ENCODE measurements around the gene P2RX6.

P2RX6 gene
- 0.05 to 1.3 (median 0.72) reads per million in 18 experiments for total RNA-seq

DNA sequence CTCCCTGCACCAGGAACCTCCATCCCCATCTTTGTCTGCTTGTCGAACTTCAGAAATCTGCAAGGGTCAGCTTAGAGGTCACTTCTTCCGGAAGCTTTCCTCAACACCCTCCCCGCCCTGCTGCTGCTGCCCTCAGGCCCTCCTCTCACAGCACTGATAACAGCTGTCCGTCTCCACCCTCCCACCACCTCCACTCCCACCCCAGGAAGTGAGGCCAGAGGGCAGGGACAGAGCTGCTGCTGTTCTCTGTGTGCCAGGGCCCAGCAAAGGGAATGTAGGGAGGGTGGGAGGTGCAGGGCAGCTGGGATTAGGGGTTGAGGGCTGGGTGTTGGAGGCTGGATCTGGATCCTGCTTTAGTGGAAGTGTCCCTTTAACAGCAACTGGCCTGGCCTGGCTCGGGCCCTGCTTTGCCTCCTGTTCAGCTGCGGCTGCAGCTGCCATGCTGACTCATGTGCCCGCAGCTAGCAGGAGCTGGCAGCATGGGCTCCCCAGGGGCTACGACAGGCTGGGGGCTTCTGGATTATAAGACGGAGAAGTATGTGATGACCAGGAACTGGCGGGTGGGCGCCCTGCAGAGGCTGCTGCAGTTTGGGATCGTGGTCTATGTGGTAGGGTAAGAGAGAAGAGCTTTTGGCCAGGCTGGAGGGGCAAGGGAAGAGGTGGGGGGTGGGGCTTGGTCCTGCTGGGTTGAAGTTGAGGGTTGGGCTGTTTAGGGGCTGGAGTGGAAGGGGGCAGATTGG, at the start of gene P2RX6:
Gene P2RX6, plus strand, starts transcription at position 440 of the 740 bp plus-strand sequence. Its CDS starts 10 bp downstream, at position 450.
- peak; percentile 41 to 74 for DNase-seq

DNA sequence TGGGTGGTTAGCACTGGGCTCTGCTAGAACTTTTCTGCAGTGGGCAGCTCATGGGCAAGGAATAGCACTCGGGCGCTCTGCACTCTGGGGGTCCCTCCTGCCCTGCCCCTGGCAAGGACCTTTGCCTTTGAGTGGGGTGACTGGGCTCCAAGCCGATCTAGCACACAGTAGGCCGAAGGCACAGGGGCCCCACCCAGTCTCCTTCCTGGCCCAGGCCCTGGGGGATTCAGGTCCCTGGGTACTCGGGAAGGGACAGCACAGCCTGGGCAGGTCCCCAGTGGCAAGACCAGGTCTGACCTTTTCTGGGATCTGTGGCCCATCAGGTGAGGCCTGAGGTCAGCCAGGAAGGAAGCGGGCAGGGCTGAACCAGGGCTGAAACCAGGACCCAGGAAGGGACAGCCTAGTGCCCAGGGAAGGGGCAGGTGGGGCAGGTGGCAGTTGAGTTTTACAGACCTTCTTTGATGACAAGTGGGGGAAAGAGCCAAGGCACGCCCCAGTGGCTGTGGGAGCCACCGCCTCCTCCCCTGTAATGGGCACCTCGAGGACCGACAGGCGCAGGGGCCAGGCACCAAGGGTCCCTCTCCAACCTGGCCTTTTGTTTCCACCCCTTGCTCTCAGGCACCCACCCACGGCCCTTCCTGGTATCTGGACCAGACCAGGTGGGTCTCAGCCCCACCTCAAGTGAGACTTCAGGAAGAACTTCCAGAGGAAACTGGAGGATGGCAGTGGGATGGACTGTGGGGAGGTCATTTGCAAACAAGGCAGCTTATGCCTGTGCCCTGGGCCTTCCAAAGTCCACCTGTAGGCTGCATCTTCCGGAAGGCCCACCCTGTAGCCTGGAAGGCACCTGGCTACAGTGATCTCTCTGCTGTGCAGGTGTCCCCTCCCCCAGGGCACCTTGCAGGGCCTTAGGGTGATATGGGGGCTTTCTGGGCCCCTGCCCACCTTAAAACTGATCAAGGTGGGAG, 48.8 kb upstream of the P2RX6 start:
- no peak for DNase-seq

DNA sequence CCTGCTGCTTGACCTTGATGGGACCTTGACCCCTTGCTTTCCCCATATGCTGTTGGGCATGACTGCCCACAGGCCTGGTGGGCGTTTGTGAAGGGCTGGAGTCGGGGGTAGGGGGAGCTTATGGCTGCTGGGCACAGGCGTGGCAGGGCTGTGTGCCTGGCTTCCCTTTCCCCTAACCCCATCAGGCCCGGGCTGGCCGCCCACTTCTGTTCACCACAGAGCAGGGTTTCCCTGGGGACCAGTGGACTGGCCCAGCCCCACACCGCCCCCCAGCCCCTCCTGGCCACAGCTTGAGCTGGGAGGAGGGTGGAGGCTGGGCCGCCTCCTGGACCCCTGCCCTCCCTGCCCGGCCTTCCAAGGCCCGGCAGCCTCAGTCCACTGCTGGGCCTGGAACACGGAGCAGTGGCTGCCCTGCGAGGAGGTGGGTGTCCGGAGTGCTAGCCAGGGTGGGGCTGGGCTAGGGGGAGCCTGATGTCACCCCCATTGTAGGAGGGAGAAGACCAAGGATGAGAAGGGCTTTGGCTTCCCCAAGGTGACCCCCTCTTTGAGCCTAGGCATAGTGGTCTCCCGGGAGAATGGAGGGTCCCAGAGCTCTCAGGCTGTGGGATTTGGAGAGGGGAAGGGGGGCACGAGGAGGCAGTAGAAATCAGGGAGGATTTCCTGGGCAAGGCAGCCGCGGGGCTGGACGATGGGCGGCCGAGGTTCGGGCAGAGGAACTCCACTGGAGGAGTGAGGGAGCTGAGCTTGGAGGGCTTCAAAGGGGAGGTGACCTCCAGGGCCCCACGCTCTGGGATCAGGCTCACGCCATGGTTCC, 47.9 kb upstream of the P2RX6 start, which contains the start of gene AIFM3:
Gene AIFM3, plus strand, starts transcription at position 373 of the 814 bp plus-strand sequence. CDS start 690 bp downstream, outside the sequence.
- DNase-seq, result peak; percentile 7 to 15

DNA sequence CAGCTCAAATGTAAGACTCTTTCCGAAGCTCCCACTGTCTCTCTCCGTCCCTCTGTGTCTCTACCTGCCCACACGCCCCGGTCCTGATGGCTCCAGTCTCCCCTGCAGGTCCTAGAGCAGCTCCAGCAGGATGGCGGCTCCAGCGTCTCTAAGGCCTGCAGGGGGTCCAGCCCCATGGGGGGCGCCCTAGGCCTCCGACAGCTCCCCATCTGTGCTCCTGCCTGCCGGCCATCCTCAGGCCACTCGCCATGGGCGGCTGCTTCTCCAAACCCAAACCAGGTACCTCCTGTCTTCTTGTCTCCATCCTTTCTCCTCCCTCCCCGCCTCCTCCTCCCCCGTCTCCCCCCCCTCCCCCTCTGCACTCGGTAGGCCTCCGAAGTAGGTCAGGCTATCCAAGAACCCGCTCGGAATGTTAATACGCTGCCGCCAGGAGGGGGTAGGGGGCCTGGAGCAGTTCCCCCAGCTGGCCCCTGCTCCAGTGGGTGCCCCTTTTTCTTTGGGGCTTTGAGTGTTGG, 47.2 kb upstream of the P2RX6 start:
- DNase-seq, result no peak

DNA sequence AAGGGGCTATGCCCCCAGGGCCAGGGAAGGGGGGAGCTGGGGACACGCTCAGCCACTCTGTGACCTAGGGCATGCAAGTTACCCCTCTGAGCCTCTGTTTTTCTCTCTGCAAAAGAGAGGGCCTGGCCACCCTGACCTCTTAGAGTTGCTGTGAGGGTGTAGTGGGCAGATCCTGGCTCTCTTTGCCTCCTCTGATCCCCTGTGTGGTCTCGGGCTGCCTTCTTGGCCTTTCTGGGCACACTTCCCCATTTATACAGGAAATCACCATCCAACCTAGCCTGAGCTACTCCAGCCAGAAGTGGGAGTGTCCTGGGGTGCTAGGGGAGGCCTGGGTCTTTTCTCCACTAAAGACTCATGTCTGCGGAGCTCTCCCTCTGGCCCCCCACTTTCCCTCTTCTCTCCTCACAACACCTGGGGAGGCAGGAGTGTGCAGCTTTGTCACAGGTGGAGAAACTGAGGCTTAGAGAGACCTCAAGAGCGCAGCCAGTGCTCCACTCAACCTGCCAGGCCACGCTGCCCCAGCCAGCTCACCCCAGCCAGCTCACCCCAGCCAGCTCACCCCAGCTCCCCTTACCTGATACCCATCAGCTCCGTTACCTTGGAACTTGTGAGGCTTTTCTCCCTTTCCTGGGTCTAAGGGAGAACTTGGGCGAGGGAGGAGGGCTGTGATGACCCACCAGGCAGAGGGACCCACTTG, 46.5 kb upstream of the P2RX6 start:
- DNase-seq, result peak; percentile 59 to 66

DNA sequence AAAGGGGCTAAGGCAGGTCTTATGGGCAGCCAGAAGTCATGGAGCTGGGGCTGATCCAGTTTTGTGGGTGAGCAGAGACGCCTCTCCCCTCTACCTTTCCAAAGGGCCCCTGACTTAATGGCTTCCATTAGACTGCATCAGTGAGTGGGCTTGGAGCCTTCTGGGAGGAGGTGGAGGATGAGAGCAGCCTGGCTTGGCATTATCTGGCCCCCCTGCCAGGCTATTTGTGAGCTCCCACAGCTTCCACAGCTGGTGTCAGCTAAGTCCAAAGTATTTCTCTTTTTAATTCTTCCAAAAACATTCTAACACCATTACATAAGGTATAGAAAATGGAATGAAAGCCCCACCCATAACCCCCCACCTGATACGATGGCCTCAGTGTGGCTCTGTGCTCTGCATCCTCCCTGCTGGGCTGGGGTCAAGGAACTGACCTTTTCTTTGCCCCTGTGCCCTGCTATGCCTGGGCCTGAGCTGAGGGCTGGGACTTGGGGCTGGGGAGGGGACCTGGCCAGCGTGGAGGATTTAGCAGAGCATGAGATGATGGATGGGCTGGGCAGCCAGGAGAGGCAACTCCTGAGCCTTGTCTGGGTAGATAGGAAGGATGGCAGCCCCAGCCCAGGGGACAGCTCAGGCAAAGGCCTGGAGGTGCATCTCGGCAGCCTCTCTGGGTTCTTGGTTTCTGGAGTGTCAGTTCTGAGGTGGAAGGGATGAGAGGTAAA, 43.9 kb upstream of the P2RX6 start:
- DNase-seq, result no peak

DNA sequence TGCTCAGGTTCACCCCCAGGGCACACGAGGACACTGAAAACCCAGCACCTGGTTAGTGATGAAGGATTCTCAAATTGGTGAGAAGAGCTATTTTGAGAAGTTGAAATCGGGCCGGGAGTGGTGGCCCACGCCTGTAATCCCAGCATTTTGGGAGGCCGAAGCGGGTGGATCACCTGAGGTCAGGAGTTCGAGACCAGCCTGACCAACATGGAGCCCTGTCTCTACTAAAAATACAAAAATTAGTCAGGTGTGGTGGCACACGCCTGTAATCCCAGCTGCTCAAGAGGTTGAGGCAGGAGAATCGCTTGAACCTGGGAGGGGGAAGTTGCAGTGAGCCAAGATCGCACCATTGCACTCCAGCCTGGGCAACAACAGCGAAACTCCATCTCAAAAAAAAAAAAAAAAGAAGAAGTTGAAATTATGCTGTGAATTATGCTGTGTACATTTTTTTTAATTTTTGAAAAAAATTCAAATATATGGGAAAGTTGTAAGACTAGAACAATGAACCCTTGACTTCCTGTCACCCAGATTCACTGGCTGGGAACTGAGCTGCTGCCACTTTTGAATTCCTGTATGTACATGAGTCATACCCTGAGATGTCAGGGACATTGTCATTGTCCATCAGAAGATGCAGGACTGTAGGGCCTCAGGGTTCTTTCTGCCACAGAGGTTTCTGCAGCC, 42.8 kb upstream of the P2RX6 start:
- peak; percentile 63 to 72 for DNase-seq

DNA sequence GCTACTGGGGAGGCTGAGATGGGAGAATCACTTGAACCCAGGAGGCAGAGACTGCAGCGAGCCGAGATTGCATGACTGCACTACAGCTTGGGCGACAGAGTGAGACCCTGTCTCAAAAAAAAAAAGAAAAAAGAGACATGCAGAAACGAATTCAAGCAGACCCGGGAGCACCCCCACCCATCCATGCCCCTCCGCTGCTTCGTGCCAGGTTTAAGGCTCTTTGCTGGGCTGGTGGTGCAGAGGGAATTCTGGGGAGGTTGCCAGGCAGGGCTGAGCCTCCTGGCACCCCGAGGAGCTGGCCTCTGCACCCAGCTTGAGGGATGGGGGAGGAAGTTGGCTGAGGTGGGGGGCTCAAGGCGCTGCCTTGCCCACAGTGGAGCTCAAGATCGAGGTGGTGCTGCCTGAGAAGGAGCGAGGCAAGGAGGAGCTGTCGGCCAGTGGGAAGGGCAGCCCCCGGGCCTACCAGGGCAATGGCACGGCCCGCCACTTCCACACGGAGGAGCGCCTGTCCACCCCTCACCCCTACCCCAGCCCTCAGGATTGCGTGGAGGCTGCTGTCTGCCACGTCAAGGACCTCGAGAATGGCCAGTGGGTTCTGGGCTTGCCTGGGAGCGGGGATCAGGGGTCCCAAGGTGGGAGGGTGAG, 41.9 kb upstream of the P2RX6 start:
- DNase-seq, result no peak

DNA sequence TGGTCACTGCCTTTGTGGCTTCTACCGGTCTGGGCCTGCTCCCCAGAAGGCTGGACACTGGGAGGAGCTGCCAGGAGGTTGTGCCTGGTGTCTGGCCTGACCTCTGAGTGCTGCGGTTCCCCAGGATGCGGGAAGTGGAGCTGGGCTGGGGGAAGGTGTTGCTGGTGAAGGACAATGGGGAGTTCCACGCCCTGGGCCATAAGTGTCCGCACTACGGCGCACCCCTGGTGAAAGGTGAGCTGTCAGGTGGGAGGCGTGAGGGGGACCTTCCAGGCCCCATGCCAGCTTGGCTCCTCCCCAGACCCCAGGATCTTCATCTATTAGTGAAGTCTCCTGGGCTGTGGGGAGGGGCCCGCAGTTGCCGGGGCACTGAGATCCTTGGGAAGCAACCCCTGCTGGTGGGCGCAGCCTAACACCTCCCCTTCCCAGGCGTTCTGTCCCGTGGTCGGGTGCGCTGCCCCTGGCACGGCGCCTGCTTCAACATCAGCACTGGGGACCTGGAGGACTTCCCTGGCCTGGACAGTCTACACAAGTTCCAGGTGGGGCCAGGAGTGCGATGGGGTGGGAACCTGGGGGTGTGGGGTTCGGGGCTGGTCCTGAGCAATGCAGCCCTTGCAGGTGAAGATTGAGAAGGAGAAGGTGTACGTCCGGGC, 41.2 kb upstream of the P2RX6 start:
- DNase-seq, result no peak

DNA sequence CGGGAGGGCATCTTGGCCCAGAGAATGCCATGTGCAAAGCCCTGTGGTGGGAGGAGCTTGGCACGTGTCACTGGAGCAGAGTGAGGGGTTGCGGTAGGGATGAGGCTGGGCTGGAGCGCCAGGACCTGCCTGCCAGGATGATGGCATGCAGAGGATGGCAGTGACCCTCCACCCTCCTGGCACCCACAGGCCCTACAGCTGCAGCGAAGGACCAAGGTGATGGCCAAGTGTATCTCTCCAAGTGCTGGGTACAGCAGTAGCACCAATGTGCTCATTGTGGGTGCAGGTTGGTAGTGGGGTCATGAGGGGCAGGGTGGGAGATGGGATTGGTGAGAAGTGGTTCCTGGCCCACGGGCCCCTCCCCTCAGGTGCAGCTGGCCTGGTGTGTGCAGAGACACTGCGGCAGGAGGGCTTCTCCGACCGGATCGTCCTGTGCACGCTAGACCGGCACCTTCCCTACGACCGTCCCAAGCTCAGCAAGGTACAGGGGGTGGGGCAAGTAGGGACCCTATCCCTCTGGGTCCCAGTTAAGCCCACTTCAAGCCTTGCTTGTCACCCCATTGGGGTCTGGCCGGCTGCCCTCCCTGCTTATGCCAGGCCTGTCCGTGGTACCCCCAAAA, 40.5 kb upstream of the P2RX6 start:
- DNase-seq, result no peak

DNA sequence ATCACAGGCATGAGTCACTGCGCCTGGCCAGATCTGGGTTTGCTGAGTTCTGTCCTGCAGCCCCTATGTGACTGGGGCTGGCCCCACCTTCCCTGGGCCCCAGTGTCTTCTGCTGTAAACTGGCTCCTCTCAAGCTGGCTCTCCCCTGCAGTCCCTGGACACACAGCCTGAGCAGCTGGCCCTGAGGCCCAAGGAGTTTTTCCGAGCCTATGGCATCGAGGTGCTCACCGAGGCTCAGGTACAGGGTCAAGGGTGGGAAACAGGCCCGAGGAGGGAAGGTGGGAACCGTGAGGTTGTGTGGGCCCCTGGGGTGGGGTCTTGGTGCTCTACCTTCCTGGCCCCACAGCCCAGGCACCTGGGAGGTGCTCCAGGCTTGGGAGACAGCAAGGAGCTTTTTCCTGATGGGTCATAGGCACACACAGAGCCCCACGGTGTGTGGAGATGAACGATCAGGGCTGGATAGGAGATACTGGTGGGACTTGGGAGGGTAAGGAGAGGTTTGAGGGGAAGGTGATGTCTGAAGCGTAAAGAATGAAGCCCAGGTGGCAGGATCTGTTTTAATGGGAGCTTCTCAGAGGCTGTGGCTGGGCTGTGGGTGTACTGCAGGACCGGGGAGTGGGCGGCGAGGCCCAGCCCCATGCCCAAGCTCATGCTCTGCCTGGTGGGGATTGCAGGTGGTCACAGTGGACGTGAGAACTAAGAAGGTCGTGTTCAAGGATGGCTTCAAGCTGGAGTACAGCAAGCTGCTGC, 39.2 kb upstream of the P2RX6 start:
- no peak for DNase-seq

DNA sequence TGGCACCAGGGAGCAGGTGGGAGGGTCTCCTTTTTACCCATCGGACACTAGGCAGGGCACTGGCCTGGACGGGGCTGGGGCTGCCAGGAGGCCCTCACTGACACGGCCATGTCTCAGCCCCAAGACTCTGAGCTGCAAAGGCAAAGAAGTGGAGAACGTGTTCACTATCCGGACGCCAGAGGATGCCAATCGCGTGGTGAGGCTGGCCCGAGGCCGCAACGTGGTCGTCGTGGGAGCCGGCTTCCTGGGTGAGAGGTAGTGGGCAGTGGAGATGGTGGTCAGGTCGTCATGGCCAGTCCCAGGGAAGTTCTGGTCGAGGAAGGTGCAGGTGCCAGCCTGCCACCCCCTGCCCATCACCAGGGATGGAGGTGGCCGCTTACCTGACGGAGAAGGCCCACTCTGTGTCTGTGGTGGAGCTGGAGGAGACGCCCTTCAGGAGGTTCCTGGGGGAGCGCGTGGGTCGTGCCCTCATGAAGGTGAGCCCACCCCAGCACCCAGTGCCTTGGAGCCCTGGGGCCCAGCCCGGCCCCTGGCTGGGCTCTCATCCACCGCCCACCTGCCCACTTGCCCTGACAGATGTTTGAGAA, 38.6 kb upstream of the P2RX6 start:
- DNase-seq, result no peak

DNA sequence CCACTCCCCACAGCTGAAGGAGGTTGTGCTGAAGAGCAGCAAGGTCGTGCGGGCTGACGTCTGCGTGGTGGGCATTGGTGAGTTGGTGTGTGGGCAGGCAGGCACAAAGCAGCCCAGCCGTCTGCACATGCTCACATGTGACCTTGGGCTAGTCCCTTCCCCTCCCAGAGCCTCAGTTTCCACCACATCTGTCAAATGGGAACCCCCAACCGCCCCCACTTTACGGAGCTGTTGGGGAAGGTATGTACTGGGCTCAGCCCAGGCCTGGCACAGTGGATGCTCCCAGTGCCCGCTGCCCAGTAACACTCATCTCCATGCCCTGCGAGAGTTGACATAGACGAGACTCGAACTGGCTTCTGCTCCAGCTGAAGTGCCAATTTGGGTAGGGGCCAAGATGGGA, 37.9 kb upstream of the P2RX6 start:
- DNase-seq, result no peak

DNA sequence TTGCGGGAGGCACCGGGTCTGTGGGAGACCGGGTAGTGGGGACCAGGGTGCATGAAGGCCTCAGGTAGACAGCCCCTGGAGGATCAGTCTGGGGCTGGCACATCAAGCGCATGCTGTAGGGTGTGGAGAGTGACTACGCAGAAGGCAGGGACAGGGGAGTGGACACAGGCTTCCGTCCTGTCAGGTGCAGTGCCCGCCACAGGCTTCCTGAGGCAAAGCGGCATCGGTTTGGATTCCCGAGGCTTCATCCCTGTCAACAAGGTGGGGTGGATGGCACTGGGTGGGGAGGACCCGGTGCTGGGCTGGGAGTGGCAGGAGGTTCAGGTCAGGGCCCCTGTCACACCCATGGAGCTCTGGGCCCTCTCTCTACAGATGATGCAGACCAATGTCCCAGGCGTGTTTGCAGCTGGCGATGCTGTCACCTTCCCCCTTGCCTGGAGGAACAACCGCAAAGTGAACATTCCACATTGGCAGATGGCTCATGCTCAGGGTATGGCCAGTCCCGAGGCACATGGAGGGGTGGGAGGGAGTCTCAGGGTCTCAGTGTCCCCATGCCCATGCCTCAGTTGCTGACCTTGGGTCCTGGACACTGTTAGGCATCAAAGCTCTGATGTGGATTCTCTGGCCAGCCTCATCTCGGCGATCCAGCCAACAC, 37.3 kb upstream of the P2RX6 start:
- no peak for DNase-seq

DNA sequence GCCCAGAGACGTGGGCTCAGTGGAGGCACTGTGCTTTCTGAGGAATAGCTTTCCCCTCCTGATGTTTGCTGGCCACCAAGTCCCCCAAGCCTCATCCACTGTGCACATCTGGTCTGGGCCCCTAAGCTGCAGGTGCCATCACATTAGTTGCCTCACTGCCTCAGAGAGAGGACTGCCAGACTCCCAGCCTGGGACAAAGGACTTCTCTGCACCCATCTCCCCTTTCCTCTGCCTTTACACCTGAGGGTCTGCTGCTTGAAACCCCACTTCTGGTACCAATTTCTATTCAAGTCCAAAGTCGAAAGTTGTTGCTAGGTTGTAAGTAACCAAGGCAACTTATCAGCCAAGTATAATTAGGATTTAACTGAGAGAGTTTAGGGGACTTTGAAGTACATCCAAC, 36.5 kb upstream of the P2RX6 start:
- no peak for DNase-seq

DNA sequence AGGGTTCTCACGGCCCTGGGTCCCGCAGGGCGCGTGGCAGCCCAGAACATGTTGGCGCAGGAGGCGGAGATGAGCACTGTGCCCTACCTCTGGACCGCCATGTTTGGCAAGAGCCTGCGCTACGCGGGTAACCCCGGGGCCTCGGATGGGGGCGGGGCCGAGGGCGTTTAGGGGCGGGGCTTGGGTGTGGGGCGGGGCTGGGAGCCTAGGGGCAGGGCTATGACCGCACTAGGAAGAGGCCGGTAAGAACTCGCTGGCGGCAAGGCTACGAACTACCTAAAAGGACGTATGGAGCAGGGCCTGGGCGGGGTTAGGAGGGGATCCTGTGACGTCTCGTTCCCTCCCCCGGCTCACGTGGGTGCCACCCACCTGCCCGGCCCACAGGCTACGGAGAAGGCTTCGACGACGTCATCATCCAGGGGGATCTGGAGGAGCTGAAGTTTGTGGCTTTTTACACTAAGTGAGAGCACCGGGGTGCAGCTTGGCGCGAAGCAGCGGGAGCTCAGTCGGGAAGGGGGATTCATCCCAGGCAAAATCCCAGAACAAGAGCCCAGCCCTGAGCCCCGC, 35.6 kb upstream of the P2RX6 start:
- peak; percentile 74 to 81 for DNase-seq

Measured in inflammatory macrophage (primary cell).